Measurements from ENCODE around the gene SPOCK2. TPM values are rescaled to one million over a fixed set of nuclear protein-coding genes. Genes with fewer than 3 reads are reported as not detected.

Gene SPOCK2
- total and polyA plus RNA-seq, 2 of the 13 experiments (the other 11 are each of a cell fraction or from before 2014, with no cell fraction given), result 8.6 to 30.6 TPM

DNA sequence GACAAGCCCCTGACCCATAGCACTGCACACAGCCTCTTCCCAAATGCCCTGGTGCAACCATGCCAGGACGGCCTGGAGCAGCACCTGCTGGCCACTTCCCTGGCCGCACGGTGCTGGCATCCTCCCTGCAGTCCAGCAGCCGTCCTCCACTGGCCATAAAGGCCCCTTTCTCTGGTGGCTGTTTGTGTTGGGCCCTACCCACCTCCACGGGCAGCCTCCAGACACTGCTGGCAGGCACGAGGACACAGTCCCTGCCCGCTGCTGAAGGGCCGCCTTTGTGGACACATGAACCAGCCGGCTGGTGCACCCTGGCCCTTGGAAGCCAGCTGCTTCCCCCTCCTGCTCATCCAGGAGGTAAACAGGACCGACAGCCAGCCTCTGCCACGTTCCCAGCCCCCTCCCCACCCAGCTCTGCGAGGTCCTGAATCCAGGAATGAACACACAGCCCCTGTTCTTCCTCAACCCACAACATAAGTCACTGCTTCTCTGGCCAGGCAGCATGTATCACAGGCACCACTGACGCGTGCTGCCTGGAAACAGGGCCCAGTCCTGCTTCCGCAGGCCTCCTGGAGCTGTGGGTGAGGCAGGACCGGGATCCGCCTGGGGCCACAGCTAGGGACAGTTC, 43.8 kb downstream of the SPOCK2 start (continued):
- TF ChIP-seq, protein P1, sequence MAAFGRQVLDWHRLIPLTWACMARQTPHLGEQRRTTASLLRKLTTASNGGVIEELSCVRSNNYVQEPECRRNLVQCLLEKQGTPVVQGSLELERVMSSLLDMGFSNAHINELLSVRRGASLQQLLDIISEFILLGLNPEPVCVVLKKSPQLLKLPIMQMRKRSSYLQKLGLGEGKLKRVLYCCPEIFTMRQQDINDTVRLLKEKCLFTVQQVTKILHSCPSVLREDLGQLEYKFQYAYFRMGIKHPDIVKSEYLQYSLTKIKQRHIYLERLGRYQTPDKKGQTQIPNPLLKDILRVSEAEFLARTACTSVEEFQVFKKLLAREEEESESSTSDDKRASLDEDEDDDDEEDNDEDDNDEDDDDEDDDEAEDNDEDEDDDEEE (CRISPR knock-in tag; IDR thresholded peaks at IDR 0.05), result no peak; the same call in 1 of the 2 replicates
- TF ChIP-seq ZMYM2 (CRISPR knock-in tag; IDR thresholded peaks at IDR 0.05), result no peak
- peak; percentile 92 for TF ChIP-seq RAD21 (CRISPR knock-in tag; IDR thresholded peaks at IDR 0.05)
- TF ChIP-seq ZNF512 (CRISPR knock-in tag; IDR thresholded peaks at IDR 0.05), result no peak; the same call in 1 of the 2 replicates
- no peak for TF ChIP-seq ZBTB3 (CRISPR knock-in tag; IDR thresholded peaks at IDR 0.05; ENCODE audit: borderline replicate concordance, low read depth)
- no peak for TF ChIP-seq HNRNPH1 (optimal IDR thresholded peaks at IDR 0.05; ENCODE audit: low read depth, low read length)
- no peak for TF ChIP-seq ZNF646 (CRISPR knock-in tag; IDR thresholded peaks at IDR 0.05)
- no peak for TF ChIP-seq ZNF615 (CRISPR knock-in tag; IDR thresholded peaks at IDR 0.05; ENCODE audit: borderline replicate concordance)
- no peak for TF ChIP-seq EHMT2 (IDR thresholded peaks at IDR 0.05; ENCODE audit: borderline replicate concordance, low read depth, low read length)
- no peak for TF ChIP-seq ZNF337 (CRISPR knock-in tag; IDR thresholded peaks at IDR 0.05; ENCODE audit: borderline replicate concordance, low read depth)
- TF ChIP-seq ZNF263 (CRISPR knock-in tag; IDR thresholded peaks at IDR 0.05), result peak; percentile 93
- TF ChIP-seq, protein P2, sequence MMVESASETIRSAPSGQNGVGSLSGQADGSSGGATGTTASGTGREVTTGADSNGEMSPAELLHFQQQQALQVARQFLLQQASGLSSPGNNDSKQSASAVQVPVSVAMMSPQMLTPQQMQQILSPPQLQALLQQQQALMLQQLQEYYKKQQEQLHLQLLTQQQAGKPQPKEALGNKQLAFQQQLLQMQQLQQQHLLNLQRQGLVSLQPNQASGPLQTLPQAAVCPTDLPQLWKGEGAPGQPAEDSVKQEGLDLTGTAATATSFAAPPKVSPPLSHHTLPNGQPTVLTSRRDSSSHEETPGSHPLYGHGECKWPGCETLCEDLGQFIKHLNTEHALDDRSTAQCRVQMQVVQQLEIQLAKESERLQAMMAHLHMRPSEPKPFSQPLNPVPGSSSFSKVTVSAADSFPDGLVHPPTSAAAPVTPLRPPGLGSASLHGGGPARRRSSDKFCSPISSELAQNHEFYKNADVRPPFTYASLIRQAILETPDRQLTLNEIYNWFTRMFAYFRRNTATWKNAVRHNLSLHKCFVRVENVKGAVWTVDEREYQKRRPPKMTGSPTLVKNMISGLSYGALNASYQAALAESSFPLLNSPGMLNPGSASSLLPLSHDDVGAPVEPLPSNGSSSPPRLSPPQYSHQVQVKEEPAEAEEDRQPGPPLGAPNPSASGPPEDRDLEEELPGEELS (CRISPR knock-in tag; IDR thresholded peaks at IDR 0.05), result peak; percentile 59; the same call in 1 of the 2 replicates
- peak; percentile 60 for TF ChIP-seq POLR2G (IDR thresholded peaks at IDR 0.05; ENCODE audit: low read depth, low read length)
- TF ChIP-seq PATZ1 (CRISPR knock-in tag; IDR thresholded peaks at IDR 0.05), result peak; percentile 55; the same call in 1 of the 2 replicates
- TF ChIP-seq CEBPG (CRISPR knock-in tag; IDR thresholded peaks at IDR 0.05), result 0 out of 2 replicates have a peak, but pooled peaks have one; percentile 12
- TF ChIP-seq KDM3A (CRISPR knock-in tag; IDR thresholded peaks at IDR 0.05; ENCODE audit: low read depth), result peak; percentile 59; the same call in 1 of the 2 replicates

Data from HepG2 (cell line).